DMS 273 treated with DMSO at 0.1 percent for 48 hours (cell line): Measurements from ENCODE around the gene PGA4.

Experiments
- DNase-seq: peaks from one replicate; lab custom pipeline; 2025; lab: John Stamatoyannopoulos, UW

Gene PGA4

DNA sequence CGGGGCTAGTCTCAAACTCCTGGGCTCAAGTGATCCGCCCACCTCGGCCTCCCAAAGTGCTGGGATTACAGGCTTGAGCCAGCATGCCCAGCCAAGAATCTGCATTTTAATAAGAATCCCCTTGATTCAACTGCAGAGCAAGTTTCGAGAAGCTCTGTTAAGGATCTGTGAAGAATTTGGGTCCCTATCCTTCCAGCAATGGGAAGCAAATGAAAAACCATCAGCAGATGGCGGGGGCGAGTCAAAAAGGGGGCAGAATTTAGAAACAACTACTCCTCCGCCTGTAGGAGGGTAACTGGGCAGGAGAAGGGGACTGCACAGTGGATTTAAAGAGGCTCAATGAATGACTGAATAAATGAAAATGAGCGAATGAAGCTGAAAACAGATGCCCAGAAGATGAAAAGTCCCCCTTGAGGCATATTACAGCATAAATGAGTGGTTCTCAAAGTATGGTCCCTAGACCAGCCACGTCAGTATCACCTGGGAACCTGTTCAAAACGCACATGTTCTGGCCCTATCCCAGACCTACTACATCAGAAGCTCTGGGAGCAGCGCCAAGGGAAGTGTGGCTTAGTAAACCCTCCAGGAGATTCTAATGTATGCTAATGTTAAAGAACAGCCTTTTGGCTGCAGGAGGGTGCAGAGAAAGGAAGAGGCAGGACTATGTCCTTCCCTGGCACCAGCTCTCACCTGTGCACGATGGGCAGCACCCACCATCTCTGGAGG is 58.0 kb downstream of the PGA4 start:
- no peak for DNase-seq

GRCh38 chr11:61280883-61281580 is 58.9 kb downstream of the PGA4 start:
- no peak for DNase-seq
